ENCODE results near the gene TMEM106B. TPM values are rescaled to one million over a fixed set of nuclear protein-coding genes. Genes with fewer than 3 reads are reported as not detected.
"Not testable (repeated sequence)": the region's sequence is repeated elsewhere in the genome, so short reads cannot be mapped to it uniquely, and the experiment has no call there.

Gene TMEM106B
- 39.2 and 41.0 TPM in 2 replicates for polyA plus RNA-seq (2014; cell fraction: cytosol; rRNA removed)
- polyA plus RNA-seq (2014; cell fraction: nucleus; rRNA removed), result 10.3 and 15.1 TPM in 2 replicates

DNA sequence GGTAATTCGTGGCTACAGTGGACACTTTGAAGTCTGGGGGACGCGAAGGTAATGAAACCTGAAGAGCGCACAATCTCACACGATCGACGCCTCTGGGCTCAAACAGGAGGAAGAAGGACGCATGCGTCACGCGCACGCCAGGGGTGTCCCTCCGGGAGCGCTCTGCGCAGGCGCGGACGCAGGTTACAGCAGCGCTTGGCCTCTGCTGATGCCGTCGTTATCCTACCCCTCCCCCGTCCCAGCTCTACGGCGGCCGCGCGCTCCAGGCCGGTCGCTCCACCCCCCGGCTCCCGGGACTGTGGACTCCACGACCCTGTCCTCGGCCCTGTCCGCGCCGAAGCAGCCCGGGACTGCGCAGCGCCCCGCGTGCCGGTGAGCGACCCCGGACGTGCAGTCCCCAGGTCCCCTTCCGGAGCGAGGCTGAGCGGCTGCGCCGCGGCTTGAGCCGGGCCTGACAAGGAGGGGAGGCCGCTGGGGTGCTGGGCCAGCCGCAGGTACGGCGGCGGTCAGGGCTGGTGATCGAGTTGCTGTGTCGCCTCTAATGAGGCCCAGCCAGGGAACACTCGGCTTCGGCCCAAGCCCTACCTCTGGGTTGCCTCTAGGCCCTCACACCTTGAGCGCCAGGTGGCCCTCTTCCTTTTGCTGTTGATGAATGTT, at the start of gene TMEM106B:
TMEM106B (plus strand) TSS at position 241 of the 657 bp plus-strand sequence. CDS start 3,517 bp downstream, outside the sequence.
- DNase-seq (ENCODE audit: low spot score), result peak; percentile 96

DNA sequence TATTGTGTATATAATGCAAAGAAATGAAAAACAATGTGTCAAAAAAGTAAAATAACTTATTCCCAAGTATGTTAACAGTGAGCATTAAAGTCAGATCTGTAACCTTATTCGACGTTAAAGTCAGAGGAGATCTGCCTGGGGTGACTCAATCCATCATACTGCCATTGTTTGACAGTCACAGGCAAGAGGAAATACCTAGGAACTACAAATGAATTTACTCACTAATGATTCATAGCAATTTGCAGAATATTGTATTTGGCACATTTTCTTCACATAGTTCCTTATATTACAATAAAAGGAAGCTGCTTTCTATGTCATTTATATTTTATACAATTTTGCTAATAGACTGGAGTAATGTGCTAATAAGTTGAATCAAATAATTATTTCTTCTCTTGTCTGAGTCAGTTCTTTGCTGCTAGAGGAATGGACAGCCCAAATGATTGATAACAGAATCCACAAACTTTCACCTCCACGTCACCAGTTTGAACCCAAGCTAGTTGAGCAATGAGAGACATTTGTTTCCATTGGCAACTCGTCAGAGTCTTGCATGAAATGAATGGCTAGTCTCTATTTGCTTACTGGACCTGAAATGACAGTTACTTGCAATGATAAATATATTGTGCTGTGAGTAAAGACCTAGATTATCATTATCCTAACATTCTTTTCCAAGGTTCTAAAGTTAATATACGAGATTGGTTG, 48.5 kb upstream of the TMEM106B start:
- no peak for DNase-seq (ENCODE audit: low spot score)

DNA sequence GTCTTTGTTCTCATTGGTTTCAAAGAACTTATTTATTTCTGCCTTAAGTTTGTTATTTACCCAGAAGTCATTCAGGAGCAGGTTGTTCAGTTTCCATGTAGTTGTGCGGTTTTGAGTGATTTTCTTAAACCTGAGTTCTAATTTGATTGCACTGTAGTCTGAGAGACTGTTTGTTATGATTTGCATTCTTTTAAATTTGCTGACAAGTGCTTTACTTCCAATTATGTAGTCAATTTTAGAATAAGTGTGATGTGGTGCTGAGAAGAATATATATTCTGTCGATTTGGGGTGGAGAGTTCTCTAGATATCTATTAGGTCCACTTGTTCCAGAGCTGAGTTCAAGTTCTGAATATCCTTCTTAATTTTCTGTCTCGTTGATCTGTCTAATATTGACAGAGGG, 43.0 kb upstream of the TMEM106B start:
- not testable (repeated sequence) for DNase-seq (ENCODE audit: low spot score)

DNA sequence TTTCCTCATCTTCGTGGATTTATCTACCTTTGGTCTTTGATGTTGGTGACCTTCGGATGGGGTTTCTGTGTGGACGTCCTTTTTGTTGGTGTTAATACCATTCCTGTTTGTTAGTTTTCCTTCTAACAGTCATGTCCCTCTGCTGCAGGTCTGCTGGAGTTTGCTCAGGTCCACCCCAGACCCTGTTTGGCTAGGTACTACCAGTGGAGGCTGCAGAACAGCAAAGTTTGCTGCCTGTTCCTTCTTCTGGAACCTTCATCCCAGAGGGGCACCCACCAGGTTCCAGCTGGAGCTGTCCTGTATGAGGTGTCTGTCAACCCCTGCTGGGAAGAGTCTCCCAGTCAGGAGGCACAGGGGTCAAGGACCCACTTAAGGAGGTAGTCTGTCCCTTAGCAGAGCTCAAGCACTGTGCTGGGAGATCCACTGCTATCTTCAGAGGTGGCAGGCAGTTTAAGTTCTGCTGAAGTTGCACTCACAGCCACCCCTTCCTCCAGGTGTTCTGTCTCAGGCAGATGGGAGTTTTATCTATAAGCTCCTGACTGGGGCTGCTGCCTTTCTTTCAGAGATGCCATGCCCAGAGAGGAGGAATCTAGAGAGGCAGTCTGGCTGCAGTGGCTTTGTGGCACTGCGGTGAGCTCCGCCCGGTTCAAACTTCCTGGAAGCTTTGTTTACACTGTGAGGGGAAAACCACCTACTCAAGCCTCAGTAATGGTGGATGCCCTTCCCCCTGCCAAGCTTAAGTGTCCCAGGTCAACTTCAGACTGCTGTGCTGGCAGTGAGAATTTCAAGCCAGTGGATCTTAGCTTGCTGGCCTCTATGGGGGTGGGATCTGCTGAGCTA, 40.9 kb upstream of the TMEM106B start:
- not testable (repeated sequence) for DNase-seq (ENCODE audit: low spot score)

DNA sequence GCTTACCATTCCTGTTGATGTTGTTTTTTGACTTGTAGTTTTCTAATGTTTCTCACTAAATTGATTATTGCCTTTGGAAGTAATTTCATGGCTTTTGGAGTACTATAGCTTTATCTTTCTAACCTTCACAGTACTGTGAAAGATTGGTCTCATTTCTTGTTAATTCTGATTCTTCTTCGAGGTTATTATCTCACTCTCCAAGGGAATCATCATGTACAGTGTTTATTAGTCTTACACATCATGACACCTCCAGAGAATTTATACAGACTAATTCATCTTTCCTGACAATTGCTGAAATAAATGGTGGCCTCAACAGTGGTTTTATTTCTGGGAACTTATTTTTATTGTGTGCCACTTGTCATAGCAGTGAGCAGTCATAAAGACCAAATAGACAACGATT, 37.4 kb upstream of the TMEM106B start:
- no peak for DNase-seq (ENCODE audit: low spot score)

DNA sequence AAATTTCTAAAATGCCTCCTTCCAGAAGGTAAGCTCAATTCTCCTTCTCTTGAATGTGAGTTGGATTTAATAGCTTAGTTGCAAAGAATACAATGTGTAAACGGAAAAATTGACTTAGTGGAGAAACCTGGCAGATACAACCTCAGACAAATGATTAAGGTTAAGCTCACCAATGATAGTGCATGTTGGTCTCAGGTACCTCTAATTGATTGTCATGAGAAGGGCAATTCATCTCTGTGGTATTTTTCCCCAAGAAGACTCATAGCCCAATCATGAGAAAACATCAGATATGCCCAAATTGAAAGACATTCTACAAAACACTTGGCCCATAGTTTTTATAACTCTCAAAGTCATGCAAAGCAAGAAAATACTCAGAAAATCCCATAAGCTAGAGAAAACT, 36.2 kb upstream of the TMEM106B start:
- no peak for DNase-seq (ENCODE audit: low spot score)

DNA sequence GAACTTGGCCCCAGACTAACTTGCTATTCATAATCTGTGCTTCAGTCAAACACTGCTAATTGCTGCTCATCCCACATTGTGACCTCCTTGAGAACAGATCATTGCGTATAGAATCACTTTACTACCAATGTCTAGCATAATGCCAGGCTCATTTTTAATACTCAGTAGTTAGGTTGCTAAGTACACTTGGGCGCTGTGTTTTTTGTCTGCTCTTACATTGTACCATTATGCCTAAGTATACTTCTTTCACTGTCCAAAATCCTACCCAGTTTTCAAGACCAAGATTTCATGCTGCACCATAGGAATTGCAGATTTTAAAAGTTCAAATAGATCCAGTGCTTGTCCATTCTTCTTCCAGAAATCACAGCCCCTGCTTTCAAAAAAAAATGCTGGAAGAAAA, 32.8 kb upstream of the TMEM106B start:
- no peak for DNase-seq (ENCODE audit: low spot score)

DNA sequence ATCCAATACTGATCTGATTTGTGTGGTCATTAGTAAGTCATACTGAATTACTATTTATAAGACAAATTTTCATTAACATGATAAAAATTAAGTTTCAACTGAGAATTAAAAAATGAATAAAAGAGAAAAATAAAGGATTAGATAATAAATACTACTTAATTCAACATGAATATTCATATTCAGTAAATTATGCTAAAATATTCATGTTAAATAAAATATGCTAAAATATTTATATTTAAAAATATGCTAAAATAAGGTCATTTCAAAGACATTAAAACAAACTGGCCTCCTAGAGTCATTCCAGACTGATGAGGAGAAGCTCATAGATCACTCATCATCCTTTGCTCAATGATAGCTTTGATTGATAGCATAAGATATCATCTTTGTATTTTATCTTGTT, 16.7 kb upstream of the TMEM106B start:
- no peak for DNase-seq (ENCODE audit: low spot score)

DNA sequence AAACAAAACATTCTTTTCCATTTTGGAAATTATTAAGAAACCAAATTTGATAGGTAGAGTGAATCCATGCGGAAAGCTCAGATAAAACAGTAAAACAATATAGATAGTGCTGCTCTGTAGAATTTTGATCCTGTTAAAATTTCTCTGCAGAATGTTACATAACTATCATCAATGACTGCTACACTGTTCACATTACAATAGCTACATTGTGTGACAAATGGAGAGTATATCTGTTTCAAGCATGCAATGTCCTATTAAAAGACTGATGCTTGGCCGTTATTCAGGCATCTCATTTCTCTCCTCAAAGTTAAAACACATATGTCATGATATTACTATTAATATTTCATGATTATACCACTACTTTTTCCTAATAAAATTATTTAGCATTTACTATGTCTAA, 14.7 kb upstream of the TMEM106B start:
- no peak for DNase-seq (ENCODE audit: low spot score)

DNA sequence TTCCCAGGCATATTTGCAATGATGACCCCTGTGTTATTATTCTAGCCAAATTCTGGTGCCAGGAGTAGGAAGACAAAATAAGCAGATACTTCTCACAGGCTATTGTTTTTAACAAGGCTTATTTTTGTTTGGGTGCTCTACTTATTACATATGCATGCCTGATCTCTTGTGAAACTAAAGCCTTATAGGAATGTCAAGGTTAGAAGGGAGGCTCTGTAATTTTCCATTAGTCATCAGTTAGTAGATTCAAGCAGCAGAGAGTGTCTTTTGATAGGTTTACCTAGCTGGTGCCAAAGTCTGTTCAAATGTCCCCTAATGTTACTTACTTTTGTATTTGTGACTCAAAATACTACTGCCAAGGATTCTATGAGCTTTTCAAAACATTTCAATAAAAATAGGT, 11.7 kb upstream of the TMEM106B start:
- no peak for DNase-seq (ENCODE audit: low spot score)

DNA sequence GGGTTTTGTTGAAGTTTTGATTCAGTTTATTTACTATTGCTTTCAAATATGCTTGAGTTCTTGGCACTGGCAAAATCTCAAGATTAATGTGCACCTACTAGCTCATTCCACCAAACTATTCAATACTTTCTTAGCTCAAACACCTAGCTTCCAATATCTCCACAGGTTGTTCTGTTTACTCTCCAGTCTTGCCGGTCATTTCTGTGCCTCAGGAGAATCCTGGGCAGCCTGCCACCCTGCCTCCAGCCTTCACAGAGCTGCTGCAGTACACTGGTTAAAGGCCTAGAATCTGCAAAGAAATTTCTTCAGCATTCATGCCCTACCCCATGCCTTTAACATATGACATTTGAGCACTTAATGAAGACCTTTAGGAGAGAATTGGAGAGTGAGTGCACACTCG, 4.0 kb upstream of the TMEM106B start:
- DNase-seq (ENCODE audit: low spot score), result no peak

DNA sequence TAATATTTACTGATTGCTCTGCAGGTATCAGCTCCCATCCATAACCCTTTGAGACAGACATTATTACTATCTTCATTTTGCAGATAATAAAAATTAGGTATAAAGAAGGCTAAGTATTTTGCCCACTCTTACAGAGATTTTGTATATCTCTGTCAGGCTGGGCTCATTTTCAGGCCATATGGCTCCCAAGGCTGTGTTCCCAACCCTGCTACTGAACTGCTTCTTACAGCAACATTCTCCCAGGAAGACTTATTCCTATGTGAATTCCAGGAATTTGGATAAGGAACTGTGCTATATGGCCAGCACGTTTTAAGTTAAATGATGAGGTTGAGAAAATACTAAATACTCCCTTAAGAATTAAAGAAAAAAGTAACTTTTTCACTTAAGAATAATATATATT, 1.9 kb upstream of the TMEM106B start:
- no peak for DNase-seq (ENCODE audit: low spot score)

DNA sequence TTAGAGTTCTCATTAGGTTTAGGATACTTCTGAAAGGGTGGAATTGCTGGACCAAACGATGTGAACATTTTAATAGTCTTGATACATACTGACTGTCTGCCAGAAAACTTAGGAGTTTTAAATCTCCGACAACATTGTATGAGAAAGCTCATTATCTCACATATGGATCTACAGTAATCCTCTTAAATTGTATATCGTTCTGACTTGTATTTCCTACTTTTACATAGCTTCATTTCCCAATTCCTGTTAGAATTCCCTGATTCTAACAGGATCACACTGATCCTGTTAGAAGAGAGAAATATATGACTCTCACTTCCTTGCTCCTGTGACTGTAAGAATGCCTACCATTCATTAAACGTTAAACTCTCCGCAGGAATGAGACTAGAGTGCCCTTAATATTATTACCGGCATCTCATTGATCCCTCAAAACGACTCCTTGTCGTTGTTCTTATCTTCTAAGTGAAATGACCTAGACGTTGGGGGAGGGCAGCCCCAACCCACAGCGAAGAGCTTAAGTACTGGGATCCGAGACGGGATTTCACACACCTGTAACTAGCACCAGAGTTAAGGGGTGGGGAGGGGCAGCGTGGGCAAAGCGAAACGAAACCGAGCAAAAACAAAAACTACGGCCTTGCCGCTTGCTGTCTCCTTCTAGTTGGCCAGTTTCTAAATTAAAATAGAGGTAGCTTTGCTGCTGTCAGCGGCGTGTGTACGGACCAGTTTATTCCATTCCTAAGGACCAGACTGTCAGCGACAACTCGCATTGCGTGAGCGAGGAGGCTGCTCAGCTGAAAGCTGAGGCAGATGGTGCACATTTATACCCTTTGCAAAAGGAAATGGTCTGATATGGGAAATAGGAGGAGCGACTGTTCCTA, 678 bp upstream of the TMEM106B start:
- peak; percentile 42 for DNase-seq (ENCODE audit: low spot score)

DNA sequence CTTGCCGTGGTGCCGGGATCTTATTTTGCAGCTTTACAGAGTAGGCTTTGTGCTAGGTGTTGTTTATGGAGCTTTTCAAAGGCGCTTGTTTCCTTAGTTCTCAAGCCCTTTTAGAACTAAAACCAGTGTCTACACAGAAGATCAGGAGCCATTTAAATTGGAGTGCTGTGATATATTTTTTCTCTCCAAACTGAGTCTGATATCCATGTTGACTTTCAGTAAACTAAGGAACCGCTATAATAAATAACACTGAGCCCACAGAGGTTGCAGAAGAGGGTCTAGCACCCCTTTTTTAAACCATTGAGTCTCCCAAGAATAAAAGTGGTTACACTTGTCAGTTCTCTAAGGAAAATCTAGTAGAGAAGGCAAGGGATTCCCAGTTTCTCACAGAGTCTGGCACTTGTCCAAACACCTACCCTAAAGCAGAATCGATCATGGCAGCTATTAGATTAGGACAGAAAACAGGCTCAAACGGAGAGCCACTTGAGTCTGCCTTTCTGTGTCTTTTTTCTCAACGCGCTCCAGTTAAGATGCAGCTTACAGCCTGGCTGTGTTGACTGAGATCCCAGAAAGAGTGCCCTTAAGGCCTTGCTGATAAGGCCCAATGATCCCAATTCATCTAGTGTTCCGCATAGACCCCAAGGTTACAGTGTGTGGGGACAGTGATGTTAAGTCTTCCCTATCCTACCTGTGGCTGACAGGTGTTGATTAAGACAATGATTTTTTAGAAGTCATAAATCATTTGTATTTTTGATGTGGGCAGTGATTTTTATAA, 804 bp downstream of the TMEM106B start:
- peak; percentile 86 for DNase-seq (ENCODE audit: low spot score)

DNA sequence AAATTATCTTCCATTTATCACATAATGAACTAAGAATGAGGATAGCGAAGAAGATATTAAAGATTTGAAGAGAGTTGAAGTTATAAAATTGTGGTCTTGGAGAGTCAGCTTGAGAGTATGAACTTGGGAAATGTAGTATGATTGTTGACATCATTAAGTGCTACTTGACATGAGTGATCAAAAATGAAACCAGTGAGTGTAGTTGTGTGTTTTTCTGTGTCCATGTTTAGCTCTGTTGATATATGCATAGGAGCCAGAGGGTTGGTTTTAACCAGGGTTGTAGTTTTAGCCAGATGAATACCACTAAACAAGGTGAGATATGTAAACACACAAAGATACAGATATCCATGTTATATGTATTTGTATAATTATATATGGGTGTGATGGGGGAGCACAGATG, 6.2 kb downstream of the TMEM106B start:
- DNase-seq (ENCODE audit: low spot score), result no peak

DNA sequence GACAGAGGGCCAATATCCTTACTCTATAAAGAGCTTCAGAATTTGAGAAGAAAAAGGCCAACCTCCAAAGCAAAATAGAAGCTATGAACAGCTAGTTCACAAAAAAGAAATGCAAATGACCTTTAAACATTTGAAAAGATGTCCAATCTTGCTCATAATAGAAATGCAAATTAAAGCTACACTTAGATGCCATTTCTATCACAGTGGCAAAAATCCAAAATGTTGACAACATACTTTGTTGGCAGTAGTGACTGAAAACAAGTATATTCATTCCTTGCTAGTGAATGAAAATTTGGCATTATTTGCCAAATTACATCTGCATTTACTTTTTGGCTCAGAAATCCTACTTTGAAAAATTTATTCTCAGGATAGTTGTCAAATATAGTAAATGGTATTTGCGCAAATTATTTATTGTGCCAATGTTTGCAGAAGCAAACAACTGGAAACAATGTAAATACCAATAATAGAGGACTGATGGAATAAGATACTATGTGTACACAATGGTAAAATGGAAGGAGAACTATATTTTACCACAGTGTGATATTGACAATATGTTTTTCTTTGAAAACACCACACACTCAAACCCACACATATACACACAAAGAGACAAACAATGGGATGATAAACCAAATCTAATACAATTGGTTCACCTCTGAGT, 9.4 kb downstream of the TMEM106B start:
- no peak for DNase-seq (ENCODE audit: low spot score)

DNA sequence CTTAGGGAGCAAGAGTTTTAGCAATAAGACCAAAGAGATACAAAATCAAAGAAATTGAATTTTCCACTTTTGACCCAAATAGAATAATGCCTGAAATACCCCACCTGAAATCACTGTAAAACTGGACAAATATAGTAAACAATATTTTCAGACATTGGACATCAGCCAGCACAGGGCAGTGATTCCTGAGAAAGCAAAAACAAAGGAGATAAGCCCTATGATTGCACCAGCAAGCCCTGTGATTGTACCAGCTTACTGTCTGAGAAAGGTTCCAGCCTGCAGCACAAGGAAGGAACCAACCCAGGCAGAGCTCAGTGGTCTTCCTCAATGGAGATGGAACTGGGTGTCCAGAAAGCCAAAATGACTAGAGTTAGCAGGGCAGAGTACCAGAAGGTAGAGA, 10.3 kb downstream of the TMEM106B start:
- DNase-seq (ENCODE audit: low spot score), result no peak

DNA sequence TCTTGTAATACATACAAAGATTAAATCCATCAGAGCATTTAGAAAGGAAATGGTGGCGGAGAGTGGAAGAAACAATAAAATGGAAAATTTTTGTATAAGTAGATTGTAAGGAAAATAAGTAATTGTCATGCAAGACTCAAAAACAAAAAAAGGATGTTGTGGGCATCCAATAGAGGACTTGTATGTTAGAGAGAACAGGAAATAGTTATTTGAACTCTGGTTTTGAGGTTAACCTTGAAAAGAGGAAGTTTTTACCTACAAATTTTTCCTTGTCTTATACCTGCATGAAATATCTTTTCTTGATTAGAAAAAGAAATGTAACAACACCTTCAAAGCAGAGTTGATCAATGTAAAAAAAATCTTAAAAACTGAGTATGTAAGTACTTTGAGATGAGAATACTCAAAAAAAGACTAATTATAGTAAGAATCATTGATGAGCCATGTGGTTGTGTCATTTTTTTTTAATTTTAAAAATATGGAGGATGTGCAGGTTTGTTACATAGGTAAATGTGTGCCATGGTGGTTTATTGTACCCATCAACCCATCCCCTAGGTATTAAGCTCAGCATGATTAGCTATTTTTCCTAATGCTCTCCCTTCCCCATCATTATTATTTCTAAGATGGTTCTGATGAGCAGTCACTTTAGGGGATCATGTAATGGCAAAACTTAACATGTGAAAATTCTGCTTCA, 11.9 kb downstream of the TMEM106B start:
- no peak for DNase-seq (ENCODE audit: low spot score)

DNA sequence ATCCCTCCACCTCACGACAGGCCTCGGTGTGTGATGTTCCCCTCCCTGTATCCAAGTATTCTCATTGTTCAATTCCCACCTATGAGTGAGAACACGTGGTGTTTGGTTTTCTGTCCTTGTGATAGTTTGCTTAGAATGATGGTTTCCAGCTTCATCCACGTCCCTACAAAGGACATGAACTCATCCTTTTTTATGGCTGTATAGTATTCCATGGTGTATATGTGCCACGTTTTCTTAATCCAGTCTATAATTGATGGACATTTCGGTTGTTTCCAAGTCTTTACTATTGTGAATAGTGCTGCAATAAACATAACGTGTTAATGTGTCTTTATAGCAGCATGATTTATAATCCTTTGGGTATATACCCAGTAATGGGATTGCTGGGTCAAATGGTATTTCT, 13.9 kb downstream of the TMEM106B start:
- not testable (repeated sequence) for DNase-seq (ENCODE audit: low spot score)

Measured in SK-N-DZ (cell line).